GM19328 (cell line): ENCODE data around the gene EBP.
"Not testable (repeated sequence)": the region's sequence is repeated elsewhere in the genome, so short reads cannot be mapped to it uniquely, and the experiment has no call there.

Experiments
- ATAC-seq: cut with Tn5 transposase; IDR thresholded peaks from one replicate; pipeline ENCODE4 v1.9.1; 2021; ENCODE audit warnings: mild to moderate bottlenecking, moderate library complexity; ENCODE audit not compliant: unreplicated experiment

EBP gene

DNA sequence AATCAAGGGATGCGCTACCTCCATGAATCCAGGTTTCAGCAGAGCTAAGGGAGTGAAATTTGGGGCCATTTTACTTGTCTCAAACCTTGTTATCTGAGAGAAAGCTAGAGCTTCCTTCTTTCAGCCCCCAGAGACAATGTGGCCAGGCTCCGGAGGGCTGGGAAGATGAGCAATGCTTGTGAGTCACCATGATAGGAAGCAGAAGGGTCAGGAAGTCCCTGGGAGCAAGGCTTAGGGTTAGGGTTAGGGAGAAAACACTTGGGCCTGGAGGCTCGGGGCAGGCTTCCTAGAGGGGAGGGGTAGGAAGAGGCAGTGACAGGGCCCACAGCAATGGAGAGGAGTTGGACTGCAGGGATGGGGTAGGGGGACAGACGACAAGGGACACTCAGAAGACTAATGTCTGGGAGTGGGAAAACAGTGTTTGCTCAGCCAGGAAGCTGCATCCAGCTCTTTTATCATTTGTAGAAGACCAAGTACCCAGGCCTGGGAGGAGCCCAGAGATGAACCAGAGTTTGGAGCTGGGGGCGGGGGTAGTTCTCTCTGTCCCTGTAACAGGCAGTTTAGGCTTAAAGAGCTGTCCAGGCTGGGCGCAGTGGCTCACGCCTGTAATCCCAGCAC is 29.2 kb upstream of the EBP start:
- no peak for ATAC-seq

DNA sequence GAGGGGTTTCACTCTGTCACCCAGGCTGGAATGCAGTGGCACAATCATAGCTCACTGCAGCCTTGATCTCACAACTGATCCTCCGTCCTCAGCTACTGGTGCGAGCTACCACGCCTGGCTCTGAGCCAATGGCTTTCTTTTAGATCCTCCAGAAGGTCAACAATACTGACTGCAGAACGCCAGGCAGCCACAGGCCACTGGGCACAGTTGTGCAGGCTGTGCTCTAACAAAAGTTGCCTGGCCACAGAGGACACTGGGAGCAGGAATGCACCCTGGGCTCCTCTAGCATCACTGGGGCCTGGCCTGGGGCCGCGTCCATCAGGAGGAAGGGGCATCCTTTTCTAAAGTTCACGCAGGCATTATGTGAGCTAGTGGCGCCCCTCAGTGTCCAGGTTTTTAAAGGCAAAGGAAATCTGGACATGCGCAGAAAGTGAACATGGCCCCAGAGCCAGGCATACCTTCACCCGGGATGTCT is 27.7 kb upstream of the EBP start:
- no peak for ATAC-seq

DNA sequence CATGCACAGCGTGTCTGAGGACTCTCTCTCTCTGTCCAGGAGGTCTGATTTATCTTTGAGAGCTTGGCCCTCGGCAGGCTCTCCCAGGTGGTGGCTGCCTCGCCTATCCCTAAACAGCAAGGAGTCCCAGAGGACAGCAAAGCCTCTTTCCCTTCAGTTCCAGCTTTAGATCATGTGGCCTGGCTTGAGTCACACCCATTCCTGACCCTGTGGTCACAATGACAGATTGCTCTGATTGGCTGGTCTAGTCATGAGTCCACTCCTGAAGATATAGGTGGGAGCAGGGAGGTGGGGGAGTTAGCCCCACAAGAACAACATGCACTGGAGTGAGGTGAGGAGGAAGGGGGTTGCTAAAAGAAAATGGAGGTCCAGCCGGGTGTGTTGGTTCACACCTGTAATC is 24.9 kb upstream of the EBP start:
- ATAC-seq, result no peak

DNA sequence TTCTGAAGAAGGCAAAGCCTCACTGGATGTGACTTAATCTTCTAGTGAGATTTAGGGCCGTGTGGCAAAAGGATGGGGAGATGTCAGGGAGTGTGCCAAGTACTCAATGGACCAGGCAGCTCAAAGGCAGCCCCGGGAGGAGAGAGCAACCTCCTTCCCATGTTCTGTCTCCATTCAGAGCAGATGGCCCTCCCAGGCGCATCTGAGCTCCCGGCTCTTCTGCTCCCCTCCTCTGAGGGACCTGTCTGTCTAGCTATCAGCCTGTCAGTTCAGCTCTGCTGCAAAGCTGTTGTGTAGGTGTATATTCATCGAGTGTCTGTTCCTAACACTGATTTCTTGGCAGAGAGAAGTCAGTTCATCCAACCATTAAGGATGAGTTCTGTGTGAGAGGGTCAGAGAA is 23.7 kb upstream of the EBP start:
- ATAC-seq, result no peak

DNA sequence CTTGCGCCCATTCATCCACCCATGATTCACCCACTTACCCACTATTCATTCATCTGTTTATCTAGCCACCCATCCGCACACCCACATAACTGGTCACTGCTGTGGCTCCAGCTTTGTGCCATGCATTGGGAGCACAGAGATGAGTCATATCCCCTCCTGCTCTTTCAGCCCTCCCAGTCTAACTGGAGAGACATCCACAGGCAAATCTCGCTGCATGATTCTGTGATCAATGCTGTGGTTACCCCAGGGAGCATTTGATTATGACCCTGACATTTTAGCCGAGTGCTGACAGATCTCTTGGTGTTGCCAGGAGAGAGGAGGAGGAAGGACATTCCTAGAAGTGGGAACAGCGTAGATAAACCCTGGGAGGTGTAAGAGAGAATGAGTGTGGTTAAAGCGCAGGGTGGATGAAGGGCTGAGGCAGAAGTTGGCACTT is 23.2 kb upstream of the EBP start:
- no peak for ATAC-seq

DNA sequence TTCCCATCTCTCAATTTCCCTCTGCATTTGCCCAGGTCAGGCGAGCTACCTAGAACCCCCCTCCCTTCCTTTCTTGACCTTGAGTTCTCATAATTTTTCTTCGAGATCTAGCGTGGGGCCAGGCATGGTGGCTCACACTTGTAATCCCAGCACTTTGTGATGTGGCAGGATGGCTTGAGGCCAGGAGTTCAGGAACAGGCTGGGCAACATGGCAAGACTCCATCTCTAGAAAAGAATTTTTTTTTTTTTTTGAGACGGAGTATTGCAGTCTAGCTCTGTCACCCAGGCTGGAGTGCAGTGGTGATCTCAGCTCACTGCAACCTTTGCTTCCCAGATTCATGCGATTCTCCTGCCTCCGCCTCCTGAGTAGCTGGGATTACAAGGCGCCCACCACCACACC is 17.3 kb upstream of the EBP start:
- no peak for ATAC-seq

DNA sequence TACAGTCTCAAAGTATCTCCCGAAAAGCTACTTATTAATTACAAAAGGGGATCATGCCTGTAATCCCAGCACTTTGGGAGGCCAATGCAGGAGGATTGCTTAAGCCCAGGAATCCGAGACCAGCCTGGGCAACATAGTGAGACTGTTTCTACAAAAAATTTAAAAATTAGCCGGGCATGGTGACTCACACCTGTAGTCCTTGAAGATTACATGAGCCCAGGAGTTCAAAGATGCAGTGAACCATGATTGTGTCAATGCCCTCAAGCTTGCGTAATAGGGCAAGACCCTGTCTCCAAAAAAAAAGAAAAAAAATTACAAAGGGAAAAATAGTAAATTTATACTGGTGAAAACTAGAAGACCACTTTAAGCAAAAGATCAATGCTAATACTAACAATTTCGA is 16.1 kb upstream of the EBP start:
- ATAC-seq, result no peak

DNA sequence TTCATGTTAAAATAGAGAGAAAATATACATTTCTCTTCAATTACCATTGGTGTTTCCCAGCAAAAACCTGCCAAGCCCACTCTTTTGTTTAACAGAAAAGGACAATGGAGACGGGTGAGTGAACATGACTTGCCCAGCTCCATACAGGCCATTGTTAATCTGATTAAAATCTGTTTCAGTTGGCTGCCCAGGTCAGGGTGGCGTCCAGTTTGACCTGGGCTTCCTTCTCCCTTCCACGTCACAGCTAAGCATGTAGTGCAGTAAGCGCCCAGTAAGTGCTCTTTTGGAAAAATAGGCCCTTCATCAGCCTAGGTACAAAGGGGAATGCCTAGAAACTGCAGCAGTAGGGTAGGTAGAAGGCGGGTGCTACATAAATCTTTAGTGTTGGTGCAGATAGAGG is 14.4 kb upstream of the EBP start:
- ATAC-seq, result no peak

DNA sequence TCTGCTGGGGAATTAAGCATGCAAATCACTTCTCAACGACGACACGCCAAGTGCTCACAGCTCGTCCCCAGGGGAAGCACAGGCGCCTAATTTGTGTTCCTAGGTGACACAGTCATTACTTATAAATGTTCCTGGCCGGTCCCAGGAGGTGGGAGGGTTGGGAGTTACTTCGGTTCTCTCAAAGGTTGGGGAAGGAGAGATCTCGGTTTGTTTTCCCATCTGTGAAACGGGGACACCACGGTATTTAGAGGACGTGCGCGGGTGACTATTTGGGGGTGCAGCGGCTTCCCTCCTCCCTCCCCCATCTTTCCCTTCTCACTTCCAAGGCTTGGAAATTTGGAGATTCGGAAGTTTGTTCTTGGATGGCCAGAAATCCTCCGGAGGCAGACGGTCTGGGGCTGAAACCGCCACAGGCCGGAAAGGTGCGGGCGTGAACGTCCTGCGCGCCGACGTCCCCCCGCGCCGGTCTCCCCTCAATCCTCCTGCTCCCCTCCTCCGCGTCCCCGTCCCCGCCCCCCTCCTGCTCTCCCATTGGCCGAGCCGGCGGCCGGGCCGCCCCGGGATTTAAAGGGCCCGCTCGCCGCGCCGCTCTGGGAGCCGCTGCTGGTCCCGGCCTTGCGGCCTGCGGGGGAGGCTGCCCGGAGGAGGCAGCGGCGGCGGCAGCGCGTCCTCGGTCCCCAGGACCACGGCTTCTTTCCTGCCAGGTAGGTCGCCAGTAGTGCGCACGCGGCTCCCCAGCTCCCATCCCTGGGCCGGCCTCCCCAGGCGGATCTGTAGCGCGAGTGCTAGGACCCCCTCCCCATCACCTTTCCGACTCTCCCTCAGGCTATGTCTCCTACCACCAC is 13.0 kb upstream of the EBP start, which contains the start of gene PORCN:
Gene PORCN (plus strand): TSS at position 593 of the 845 bp plus-strand sequence. CDS start 829 bp downstream, outside the sequence.
- ATAC-seq, result peak; percentile 75

DNA sequence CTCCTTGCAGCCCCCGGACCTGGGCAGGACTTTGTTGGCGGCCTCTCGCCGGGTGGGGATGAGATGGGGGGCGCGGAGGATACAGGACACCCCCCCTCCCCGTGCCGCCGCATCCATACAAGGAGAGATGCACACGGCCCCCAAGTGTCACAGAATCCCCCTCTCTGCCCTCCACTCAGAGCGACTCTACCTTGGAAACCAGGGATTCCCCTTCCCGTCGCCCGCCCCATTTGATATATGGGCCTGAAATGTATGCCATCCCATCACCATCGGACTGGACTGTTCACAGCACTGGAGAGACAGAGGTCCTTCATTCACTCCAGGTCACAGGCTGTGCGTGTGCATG is 12.4 kb upstream of the EBP start:
- no peak for ATAC-seq

DNA sequence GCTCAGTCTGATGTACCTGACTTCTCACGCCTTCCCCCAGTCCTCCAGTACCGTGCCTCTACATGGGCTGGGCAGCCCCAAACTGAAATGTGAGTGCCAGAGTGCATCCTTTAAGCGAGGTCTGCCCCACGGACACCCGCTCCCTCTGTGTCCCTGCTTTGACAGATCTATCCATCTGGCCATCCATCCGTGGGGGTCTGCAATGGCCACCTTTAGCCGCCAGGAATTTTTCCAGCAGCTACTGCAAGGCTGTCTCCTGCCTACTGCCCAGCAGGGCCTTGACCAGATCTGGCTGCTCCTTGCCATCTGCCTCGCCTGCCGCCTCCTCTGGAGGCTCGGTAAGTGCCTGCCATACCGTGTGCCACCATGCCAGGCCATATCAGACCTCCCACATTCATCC is 12.0 kb upstream of the EBP start:
- no peak for ATAC-seq

DNA sequence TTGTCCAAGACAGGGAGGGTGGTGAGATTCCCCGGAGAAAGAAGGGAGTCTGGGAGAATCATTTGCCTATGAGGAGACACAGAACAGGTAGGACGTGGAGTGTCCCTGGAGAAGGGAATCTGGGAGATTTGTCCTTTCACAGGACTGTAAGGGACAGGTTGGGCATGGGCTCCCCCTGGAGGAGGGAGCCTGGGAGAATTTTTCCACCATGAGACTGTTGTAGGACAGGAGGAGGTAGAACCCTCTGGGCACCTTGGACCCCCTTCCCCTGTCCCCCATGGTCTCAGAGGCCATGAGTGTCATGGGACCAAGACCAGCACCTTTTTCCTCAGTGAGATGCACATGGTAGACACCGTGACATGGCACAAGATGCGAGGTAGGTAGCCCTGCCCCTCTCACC is 10.0 kb upstream of the EBP start:
- ATAC-seq, result no peak

DNA sequence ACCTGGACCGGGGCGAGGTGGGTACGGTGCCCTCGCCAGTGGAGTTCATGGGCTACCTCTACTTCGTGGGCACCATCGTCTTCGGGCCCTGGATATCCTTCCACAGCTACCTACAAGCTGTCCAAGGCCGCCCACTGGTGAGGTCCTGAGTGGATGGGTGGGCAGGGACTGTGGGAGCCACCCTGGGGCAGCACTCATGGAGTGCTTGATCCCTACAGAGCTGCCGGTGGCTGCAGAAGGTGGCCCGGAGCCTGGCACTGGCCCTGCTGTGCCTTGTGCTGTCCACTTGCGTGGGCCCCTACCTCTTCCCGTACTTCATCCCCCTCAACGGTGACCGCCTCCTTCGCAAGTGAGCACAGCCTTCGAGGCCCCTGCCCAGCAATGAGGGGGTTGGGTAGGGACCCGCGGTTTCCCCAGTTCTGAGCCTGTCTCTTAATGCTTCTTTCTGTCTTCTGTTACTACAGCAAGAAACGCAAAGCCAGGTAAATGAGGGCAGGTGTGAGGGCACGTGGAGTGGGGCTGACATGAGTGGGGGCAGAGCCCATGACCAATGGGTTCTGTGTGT is 9.2 kb upstream of the EBP start:
- ATAC-seq, result no peak

DNA sequence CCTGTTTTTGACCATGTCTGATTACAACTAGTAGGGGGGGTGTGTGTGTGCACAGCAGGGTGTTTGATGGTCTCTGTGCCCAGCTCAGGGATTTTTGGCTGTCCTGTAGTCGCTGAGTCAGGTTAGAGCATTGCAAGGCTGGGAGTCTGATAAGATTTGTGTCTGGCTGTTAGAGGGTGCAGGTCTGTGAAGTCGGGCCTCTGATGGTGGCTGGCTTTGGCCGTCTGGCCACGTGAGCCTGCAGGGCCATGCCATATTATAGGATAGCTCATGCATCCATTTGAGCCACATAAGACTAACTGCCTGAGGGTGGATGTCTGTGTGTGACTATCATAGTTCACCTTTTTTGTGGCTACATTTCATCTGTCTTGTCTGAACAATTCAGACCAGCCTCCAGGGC is 7.9 kb upstream of the EBP start:
- no peak for ATAC-seq

DNA sequence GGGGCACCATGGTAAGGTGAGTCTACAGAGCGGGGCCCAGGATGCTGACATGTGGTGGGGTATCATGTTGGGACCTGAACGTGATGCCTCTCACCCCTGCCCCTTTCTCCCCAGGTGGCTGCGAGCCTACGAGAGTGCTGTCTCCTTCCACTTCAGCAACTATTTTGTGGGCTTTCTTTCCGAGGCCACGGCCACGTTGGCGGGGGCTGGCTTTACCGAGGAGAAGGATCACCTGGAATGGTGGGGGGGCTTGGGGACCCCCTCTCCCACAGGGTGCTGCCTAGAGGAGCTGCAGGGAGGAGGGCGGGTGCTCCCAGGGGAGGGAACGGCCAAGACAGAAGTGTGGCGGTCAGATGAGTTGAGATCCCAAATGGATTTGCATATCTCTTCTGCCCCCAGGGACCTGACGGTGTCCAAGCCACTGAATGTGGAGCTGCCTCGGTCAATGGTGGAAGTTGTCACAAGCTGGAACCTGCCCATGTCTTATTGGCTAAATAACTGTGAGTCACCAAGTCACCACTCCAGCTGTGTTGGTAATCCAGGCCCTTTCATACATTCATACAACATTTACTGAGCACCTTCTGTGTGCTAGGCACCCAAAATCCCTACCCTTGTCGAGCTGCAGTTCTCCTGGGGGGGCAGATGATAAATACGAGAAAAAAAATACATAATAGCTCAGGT is 7.3 kb upstream of the EBP start:
- ATAC-seq, result no peak

DNA sequence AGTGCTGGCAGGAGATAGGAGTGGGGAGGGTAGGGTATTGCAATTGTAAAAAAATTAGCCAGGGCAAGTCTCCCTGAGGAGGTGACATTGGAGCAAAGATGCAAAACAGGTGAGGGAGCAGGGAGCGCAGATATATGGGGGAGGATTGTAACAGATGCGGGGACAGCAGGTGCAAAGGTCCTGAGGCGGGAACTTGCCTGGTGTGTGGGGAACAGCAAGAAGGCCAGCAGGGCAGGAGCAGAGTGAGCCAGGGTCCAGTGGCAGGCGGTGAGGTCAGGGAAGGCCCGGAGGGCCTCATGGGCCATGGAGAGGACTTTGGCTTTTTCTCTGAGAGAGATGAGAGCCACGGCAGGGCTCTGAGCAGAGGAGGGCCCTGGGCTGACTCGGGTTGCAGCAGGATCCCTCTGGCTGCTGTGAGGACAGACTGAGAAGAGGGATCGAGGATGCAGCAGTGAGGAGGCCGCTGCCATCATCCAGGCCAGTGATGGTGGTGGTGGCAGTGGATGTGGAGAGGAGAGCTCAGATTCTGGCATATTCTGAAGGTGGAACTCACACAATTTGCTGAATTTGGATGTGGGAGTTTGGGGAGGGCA is 6.6 kb upstream of the EBP start:
- ATAC-seq, result no peak

DNA sequence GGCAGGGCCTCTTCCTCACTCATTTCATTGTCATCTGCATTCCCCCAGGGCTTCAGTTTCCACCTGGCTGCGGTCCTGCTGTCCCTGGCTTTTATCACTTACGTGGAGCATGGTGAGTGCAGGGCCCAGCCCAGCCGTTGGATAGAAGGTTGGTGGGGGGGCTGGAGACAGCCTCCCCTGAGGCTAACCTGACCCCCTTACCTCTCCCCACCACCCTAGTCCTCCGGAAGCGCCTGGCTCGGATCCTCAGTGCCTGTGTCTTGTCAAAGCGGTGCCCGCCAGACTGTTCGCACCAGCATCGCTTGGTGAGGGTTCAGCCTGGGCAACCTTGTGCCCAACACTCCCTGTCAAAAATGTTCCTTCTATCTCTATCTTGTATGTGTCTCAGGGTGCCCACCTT is 5.8 kb upstream of the EBP start:
- ATAC-seq, result no peak

DNA sequence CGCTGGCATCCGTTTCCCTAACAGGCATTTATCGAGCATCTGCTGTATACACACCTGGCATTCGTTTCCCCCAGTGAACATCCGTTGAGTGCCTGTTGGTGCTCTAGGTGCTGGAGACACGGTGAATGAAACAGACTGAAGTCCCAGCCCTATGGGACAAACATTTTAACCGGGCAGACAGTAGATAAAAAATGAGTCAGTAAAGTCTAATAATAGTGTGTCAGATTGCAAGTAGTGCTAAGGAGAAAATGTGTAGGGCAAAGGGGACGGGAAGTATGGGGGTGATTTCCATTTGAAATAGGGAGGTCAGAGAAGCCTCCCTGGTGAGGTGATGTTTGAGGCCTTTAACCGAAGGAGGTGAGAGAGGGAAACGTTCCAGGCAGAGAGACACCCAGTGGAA is 5.3 kb upstream of the EBP start:
- no peak for ATAC-seq

DNA sequence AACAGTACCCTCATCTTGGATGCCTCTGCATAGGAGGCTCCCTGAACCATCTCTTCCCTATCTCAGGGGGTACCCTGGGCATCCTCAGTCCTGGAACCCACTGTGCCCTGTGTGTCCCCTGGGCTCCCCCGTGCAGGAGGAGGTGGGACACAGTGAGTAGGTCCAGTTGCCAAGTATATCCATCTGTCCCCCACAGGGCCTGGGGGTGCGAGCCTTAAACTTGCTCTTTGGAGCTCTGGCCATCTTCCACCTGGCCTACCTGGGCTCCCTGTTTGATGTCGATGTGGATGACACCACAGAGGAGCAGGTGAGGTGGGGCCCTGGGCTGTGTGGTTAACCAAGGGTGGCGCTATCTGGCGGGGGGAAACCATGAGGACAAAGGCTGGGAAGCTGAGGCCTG is 4.6 kb upstream of the EBP start:
- no peak for ATAC-seq

DNA sequence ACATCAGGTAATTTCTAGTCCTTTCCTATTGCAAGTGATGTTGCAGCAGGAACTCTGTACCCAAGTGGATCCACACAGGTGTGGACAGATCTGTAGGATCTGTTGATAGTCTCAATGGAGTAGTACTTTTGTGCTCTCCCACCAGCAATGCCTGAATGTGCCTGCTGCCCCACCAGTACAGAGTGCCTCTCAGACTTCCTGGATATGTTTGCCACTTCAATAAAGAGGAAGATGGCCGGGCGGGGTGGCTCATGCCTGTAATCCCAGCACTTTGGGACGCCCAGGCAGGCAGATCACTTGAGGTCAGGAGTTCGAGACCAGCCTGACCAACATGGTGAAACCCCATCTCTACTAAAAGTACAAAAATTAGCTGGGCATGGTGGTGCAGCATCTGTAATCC is 2.1 kb upstream of the EBP start:
- not testable (repeated sequence) for ATAC-seq

DNA sequence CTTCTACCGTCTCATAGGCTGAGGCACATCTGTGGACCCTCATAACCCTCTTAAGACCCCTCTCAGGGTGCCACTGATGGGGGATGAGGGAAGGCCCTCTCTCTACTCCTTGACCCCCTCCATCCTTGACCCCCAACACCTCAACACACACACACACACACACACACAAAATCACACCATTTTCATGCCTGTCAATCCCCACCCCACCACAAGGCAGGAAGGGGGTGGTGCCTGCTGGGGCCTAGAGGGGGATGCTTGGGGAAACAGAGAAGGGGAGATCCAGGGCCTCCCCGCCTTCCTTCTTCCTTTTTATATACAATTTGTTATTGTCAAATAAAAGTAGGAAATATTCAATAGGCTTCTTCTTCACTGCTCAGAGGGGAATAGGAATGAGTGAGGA is 1.2 kb upstream of the EBP start:
- no peak for ATAC-seq
